IPS-NIHi11 (cell line): ENCODE results near the gene WDPCP.
"Not testable (repeated sequence)": the region's sequence is repeated elsewhere in the genome, so short reads cannot be mapped to it uniquely, and the experiment has no call there.

ENCODE experiments used
- DNase-seq: peaks from one replicate; pipeline ENCODE4 v3.0.0; 2012; ENCODE audit warnings: mixed read lengths, low spot score

Gene WDPCP

DNA sequence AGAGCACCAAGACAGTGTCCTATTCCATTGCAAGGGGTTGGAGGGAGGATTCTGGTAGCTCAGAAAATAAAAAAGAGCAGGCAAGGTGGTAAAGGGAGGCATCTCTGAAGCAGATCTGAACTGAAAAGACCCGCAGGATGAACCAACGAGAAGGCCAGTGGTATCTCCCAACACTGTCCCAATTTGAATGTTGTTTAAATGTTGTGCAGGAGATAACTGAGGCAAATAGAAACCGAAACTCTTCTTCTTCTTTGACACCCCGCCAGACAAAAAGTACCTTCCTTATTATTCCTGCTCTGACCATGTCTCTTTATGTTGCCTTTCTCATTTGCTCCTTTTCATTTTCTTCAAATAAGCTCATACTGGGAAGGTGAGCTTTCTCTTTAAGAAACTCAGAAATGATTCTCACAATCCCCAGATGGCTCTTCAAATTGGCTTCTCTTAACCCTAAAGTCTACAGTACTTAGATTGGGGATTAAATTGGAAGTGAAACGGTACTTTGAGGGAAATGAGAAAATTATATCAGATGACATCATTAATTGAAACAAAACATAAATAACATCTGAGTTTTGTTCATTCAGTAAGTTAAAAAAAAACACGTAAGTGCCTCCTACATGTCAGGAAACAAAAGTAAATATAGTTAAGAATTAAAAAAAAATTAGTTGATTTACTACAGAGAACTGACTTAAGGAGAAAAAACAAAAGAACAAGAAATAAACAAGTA is 143.6 kb downstream of the WDPCP start:
- no peak for DNase-seq

DNA sequence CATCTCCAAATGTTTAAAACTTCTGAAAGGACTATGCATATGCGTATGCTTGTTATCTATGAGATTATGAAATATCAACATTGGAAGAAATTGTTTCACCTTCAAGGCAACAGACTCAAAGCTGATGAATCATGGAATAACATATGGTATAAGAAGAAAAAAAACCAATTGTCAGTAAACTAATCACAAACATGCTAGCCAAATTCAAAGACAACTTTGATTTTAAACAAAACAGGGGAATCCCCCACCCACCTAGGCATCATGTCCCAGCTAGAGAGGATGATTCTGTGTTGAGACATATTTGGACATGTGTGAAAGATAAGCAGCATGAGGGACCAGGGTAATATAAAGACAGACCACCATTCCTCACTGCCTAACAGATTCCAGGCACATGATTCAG is 147.7 kb downstream of the WDPCP start:
- no peak for DNase-seq

DNA sequence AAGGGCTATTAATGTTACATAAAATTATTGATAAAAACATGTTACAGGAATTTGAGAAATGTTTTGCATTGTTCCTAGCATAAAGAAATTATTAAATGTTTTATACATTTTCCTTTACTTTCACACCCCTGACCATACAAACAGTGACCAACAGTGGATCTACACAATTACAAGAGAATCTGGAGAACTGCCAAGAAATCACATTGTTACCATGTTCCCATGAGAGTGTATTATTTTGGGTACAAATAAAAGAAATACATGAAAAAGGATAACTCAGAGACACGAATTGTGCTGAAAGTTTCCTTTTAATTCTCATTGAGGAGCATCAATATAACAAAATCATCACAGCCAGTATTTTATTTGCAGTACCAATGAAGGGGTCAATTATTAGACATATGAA is 150.1 kb downstream of the WDPCP start:
- no peak for DNase-seq

DNA sequence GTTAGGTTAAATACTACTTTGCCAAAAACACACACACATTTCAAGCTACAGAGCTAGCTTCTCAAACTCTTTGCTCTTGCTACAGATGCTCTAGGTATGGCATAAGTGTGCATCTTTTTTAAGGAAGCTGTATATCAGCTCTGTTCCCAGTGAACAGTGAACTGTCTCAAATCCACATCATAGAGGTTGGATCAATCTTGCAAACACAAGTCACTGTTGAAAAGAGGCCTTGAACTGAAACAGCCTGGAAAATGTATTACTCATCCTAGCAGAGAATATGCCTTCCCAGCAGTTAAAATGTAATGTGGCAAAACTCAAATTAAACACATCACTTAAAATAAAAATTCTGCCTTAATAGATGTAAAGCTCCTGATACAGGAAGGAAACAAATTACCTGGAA is 151.8 kb downstream of the WDPCP start:
- DNase-seq = no peak

DNA sequence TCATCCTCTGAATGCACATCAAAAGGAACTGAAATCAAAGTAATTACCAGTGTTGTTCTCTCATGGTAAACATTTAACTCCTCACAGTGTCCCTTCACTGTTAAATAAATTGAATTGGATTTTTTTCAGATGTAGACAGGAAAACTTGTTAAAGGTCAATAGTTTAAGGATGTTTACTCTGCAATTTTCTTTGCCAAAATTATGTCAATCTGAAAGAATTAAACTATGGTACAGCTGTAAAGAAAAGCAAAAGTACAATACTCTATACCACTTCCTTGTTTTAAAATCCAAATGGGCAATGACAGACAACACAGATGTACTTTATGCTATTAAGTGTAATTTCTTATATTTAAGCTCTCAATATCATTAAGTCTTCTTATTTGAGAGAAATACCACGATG is 153.2 kb downstream of the WDPCP start:
- DNase-seq = no peak

DNA sequence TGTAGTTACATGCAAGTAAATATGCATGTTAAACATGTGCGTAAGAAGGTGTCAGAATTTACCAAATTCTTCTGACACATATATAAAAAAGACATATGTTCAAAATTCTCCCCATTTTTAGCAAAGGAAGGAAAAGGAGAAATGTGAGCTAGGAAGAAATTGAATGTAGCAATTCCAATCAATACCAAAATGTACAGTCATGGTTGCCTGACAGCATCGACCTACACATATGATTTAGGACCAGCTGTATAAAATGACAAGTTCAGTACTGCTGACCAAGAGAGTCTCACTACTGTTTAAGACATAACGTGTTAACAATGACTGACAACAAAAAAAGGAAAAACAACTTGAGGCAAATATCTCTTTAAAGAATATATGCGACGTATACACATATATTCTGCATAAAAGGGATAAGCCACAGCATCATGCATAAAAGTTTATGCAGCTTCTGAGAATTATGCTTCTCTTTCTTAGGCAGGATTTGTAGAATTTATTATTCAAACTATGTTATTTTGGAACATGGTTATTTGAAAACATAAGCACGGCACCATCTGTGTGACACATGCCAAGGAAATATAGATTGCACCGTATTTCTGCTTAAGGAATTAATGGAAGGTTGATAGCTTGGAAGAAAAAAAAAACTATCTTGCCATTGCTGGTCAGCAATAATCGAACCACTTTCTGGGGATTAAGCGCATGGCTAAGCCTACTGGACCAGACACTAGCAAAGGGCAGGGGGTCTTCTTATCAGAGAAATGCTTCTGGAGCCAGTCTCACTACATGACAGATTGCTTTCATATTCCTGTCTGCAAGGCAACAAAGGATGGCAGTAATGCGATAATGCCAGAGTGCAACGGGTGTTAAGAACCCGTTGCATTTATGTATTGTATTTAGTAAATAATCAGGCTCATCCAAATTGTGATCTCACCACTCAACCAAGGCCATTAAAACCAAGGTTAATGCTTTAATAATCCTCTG is 154.0 kb downstream of the WDPCP start:
- no peak for DNase-seq

DNA sequence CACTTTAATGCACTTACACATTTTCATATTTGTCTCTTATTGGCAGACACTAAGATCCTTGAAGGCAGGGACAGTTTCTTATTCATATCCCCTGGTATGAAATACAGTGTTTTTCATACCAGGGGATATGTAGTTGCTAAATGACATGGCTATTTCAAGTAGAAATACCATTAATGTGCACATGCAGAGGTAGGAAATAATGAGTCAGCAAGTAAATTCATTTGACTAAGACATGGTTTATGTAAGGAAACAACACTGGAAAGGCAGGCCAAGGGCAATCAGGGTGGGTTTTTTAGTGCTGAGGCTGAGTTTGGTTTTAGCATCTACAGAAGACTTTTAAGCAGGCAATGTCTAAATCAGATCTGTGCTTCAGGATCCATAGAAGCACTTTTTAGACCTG is 155.9 kb downstream of the WDPCP start:
- no peak for DNase-seq

DNA sequence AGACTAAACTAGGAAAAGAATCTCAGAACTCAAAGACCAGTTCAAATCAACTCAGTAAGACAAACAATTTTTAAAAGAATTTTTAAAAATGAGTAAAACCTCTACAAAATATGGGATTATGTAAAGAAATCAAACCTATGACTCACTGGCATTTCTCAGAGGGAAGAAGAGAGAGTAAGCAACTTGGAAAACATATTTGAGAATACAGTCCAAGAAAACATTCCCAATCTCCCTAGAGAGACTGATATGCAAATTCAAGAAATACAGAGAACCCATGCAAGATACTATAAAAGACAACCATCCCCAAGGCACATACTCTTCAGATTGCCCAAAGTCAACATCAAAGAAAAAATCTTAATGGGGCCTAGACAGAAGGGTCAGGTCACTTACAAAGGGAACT is 162.7 kb downstream of the WDPCP start:
- no peak for DNase-seq

DNA sequence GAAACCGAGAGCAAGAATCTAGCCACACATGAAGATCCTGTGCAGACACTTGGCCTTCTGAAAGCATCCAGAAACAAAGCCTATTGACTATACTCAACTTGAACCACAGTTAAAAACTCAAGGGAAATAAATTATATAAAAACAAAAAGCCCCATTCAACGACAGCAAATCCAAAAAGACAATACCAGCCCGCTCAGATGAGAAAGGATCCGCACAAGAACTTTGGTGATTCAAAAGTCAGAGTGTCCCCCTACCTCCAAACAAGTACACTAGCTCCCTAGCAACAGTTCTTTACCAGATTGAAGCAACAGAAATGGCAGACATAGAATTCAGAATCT is 163.2 kb downstream of the WDPCP start:
- no peak for DNase-seq

DNA sequence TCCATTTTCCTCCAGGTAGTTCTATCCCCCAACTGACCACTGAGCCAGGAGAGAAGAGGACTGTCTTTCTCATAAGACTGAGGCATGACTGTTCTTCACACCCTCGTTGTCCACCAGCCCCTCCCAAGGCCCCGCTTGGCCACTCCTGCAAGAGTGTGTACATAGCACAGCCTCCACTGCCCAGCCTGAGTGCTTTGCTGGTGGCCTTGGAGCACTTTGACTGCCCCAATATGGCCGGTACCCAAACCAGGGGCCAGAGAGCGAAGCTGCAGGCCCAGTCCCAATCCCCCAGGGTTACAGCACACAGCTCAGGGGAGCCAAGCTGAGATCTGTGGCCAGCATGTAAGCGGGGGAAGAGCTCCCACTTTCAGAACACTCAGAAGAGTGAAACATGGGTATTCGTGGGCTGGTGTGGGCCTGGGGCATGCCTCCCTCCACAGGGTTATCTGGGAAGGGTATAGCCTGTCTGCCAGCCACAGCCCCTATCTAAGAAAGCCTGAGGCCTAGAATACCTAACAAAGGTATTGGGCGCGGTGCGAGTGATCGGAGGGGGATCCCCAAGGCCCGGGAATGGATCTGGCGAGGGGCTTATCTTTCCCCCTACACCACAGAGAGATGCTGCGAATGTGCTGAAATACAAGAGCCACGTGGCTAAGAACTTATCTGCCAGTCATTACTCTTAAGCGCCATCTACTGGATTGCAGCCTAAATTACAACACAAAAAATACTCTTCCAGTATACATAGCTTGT is 163.8 kb downstream of the WDPCP start:
- peak; percentile 69 for DNase-seq

DNA sequence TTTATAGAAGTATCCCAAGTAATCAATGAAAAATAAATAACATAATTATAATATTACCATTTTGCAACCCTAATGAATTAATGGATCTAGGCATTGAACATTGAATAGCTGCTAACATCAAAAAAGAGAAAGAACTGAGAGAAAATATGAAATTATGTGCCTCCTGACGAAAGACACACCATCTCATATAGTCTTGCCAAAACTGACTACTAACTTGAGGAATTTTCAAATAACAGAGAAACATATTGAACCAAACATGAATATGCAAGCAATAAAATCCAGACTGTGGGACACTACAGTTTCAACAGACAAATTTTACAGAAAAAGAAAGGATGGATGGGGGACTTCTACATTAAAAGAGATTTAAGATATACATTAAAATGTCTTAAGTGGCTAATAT is 165.7 kb downstream of the WDPCP start:
- no peak for DNase-seq

DNA sequence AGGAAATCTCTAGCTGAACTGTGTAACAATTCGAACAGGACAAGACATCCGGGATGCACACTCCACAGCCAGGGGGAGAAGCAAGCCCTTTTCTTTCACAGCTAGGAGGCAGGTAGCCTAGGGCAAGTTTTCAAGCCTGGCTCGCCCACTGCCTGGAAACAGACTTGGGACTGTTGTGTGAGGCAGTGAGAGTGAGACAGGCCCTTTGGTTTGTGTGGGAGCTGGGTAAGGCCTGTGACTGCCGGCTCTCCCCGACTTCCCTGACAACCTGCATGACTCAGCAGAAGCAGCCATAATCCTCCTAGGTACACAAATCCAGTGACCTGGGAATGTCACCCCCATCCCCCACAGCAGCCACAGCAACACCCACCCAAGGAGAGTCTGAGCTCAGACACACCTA is 179.7 kb downstream of the WDPCP start:
- no peak for DNase-seq

DNA sequence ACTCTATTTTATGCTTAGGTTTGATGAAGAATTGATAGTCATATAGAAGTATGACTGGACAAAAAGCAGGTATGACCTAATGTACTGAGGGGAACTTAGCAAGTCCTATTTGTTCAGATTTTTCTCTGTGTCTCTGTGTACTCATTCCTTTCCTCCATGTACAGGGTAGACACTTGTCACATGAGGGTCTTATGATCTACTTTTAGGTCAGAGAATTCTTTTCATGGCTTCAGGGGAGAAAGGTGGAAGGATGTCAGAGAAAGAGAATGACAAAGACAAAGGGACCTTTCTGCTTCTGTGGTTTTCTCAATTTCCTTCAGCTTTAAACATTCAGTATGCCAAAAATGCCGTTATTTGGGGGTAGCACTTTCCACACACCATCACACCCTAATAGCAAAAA is 181.6 kb downstream of the WDPCP start:
- no peak for DNase-seq

DNA sequence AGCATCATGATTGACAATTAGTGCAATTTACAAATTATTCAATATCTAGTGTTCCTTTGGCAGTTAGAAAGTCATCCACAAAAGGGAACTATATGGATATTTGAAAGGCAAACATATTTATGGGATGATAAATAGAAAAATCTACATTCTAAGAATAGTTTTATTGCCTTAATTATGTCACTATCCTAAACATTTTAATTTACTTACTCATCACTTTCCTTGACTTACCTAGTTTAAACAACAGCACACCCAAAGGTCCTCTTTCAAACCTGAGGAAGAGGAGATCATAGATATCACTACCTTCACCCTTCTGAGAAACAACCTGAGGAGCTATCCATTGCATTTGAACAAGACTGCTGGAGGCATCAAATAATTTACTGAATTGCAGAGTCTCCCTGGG is 184.5 kb downstream of the WDPCP start:
- no peak for DNase-seq

DNA sequence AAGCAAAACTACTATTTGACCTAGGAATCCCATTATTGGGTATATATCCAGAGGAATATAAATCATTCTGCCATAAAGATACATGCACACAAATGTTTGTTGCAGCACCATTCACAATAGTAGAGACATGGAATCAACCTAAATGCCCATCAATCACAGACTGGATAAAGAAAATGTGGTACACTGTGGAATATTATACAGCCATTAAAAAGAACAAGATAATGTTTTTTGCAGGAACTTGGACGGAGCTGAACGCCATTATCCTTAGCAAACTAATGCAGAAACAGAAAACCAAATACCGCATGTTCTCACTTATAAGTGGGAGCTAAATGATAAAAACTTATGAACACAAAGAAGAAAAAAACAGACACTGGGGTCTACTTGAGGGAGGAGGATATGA is 185.4 kb downstream of the WDPCP start:
- DNase-seq = not testable (repeated sequence)

DNA sequence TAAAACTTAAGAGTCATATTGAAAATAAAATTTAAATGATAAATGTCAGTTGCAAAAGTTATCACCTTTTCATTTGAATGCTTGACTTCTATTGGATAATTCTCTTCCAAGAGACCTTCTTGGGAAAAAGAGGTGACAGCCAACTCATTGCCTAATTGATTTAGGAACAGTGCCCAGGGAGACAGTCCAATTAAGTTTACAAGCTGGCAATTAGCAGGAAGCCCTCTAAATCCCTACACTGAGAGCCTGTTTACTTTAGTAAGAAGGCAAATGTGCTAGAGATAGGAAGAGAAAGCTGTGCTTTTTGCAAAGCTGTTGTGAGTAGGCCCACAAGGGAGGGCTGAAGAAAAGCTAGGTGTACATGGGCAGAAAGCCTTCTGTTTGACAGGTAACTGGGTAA is 189.1 kb downstream of the WDPCP start:
- no peak for DNase-seq

DNA sequence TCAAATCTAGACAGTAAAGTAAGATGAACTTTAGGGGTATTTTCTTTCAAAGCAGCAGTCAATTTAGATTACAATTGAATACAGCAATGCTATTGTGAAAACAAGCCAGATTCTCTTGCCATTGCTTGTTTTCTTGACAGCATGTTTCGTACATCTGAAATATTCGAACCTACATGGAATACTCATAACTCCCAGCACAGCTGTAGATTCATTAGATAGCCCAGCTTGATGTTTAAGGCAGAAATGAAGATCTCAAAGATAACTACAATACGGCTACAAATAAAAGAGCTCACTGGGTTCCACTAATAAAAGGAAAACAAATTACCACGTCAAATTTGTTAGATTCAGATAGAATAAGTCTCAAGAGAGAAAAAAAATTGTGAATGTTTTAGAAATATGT is 208.8 kb downstream of the WDPCP start:
- DNase-seq = no peak

DNA sequence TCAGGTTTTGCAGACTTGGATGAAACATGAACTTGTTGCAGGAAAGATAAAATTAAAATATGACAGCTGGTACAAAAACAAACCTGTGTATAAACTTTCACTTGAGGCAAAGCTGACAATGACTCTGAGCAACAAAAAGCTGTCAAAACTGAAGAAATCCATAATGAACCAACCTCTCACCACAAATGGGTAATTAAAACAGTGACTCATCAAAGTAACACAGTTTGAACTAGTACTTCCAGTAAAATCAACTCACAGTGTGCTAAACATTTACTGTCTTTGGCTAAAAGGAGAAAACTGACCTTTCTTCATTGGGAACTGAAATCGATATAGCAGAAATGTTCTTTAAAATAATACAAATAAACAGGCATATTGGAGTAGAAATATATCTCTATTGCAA is 209.7 kb downstream of the WDPCP start:
- no peak for DNase-seq

DNA sequence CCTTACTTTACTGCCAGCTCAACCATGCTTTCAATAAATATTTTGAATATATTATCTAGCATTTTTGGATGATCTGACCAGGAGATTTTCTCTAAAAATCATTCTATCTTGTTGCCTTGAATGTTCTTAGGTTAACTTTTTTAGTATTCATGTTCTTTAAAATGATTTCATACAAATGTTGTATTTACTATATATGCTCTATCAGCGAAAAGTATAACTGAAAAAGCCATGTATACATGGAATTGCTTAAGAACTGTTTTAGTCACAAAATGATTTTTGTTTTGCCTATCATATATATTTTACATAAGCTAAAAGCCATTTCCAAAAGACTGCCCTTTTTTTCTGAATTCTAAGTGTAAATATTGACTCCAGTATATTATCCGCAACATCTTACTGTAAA is 213.9 kb downstream of the WDPCP start:
- no peak for DNase-seq

DNA sequence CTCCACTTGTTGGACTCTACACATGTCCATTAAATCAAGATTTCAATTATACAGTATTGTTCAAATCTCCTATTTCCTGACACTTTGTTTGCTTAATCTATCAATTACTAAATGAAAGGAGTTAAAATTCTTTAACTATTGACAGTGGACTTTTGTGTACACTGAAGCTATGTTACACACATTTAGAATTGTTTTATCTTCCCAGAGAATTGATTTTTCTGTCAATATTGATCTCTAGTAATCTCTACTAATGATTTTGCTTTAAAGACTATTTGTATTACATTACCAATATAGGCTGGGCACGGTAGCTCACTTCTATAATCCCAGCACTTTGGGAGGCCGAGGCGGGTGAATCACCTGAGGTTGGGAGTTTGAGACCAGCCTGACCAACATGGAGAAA is 215.7 kb downstream of the WDPCP start:
- no peak for DNase-seq

DNA sequence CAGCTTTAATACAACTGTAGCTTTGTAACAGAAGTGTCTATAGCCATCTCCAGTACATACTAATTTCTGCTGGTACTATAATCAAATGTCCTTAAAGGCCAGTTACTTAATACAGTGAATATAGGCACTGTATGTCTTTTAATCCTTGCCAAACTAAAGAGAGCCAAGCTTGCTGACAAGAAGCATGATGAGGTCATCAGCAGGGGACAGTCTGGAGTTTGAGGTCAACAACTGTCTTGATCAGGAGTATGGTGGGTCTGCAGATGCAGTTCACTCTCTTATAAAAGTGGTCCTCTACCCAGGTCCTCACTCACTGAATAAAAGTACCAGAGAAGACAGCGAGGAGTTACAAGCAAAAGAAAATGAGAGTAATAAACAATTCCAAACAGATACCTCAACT is 219.1 kb downstream of the WDPCP start:
- no peak for DNase-seq

DNA sequence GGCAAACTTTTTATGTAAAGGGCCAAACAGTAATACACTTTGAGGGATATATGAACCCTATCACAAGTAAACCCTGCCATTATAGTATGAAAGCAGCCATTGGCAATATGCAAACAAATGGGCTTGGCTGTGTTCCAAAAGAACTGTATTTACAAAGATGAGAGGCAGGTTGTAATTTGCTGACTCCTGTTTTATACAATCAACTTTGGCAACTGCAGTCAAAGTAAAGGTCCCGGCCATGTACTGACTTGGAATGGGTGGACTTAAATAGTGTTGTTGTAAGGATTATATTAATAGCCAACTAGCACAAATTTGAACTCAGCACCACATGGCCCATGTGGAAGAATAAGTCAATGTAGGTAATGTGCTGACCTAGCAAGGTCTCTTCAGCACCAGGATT is 223.4 kb downstream of the WDPCP start:
- DNase-seq = no peak

DNA sequence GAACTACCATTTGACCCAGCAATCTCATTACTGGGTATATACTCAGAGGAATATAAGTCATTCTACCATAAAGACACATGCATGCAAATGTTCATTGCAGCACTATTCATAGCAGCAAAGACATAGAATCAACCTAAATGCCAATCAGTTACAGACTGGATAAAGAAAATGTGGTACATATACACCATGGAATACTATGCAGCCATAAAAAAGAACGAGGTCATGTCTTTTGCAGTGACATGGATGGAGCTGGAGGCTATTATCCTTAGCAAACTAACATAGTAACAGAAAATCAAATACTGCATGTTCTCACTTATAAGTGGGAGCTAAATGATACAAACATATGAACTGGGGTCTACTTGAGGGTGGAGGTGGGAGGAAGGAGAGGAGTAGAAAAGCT is 230.6 kb downstream of the WDPCP start:
- not testable (repeated sequence) for DNase-seq
